Subcutaneous adipose tissue (tissue), 4 donors: ENCODE data around the gene HPSE2. TPM values are rescaled to one million over a fixed set of nuclear protein-coding genes. Genes with fewer than 3 reads are reported as not detected.

Experiments used
- total RNA-seq, 4 donors: library from RNA; depleted of rRNA; stranded (reverse); fragments of >200 nt; gene quantifications; one replicate each; pipeline ENCODE4 v1.1.0, GENCODE V29; 2016
- TF ChIP-seq, protein P1 (sequence below): fragments of 450-650 bp; IDR thresholded peaks from one replicate; pipeline ENCODE4 v1.5.1; 2016; ENCODE audit warnings: low read depth, mild to moderate bottlenecking, control low read depth, antibody characterized with exemption, moderate library complexity

Gene HPSE2
- total RNA-seq, 4 donors from 2014 or later: 0.34 to 3.2 (median 0.71) TPM

DNA sequence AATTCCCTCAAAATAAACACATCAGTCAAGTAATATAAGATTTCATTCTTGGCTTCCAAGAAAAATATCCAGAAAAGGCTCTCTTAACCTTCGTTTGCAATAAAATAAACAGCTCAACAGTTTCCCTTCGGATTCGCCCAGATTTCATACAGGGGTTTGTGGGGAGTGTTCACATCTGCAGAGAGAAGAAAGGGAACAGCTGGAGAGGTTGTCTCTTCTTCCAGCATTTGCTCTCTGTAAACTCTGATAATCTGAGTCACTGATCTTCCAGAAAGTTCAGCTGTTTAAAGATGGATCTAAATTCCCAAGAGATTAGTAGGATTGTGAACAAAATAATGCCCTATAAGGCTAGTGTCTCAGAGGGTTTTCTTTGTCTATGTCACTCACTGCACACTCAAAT lies 277.9 kb downstream of the HPSE2 start:
- TF ChIP-seq, protein P1, sequence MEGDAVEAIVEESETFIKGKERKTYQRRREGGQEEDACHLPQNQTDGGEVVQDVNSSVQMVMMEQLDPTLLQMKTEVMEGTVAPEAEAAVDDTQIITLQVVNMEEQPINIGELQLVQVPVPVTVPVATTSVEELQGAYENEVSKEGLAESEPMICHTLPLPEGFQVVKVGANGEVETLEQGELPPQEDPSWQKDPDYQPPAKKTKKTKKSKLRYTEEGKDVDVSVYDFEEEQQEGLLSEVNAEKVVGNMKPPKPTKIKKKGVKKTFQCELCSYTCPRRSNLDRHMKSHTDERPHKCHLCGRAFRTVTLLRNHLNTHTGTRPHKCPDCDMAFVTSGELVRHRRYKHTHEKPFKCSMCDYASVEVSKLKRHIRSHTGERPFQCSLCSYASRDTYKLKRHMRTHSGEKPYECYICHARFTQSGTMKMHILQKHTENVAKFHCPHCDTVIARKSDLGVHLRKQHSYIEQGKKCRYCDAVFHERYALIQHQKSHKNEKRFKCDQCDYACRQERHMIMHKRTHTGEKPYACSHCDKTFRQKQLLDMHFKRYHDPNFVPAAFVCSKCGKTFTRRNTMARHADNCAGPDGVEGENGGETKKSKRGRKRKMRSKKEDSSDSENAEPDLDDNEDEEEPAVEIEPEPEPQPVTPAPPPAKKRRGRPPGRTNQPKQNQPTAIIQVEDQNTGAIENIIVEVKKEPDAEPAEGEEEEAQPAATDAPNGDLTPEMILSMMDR: no peak

DNA sequence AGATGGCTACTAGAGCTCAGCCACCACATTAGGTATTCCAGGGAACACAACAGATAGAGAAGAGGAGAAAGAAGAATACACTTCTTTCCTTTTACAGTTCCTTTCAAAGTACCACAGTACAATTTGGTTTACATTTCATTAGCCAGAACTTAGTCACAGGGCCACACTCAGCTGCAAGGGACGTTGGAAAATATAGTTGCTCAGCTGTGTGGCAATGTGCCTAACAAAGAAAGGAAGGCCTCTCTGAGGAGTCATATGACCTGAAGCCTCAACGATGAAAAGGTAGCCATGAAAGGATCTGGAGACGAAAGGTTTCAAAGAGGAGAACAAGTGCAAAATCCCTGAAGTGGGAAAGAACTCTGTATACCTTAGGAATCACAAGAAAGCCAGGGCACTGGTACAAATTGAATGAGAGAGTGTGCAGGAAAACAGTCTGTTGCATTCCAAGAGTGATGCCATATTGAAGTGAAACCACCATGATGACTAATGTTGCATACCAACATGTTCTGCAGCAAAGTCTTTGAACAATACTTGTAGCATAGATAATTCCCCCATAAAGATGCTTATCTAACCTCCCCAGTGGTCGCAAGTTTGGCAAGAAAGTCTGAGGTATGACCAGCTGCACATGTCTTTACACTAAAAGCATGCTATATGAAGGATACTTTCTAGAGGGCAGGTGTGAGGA lies 278.9 kb downstream of the HPSE2 start:
- TF ChIP-seq, protein P1: no peak

DNA sequence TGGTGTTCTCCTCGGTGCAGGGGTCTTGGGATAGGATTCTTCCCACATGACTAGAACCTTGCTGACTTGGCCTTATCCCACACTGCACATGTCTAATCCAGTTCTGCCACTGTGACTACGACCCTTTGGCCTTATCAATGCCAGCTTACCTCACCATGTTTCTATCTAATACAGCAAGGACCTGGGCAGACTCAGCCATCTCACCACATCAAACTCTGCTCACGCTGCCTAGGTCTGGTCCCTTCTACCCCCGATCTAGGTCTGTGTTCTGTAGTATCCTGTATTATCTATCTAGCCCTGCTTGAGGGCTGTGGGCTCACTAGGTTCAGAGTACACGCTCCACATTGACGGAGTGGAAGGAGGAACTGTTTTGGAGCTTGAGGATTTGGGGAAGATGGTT lies 282.4 kb downstream of the HPSE2 start:
- TF ChIP-seq, protein P1: no peak

DNA sequence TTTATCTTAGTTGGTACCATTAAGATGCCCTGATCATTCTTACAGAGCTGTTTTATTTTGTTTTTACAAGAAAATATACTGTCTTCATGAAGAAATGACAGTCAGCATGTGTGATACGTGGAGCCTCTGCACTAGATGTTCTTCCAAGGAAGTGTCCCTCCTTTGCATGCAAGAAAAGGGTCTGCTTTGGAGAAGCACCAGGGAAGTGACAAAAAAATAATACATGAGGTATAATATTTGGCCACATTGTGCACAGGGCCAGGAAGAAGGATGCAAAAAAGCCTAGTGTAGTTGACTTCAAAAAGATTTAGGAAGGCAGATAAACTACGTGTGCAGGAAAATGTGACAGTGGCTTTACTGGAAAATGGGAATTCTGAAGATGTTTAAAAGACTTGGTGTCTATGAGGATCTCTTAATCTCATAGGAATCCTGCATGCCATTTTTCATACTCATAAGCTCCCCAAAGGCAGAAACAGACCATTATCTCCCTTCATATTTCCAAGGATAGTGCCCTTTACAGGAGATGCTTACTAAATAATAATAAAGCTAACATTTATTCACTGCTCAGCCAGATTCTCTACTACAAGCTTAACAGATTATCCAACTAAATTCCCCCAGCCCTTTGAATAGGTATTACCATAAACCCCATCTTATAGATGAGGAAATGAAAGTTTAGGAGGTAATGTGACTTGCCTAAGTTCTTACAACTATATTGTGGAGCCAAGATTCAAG lies 284.2 kb downstream of the HPSE2 start:
- TF ChIP-seq, protein P1: no peak

DNA sequence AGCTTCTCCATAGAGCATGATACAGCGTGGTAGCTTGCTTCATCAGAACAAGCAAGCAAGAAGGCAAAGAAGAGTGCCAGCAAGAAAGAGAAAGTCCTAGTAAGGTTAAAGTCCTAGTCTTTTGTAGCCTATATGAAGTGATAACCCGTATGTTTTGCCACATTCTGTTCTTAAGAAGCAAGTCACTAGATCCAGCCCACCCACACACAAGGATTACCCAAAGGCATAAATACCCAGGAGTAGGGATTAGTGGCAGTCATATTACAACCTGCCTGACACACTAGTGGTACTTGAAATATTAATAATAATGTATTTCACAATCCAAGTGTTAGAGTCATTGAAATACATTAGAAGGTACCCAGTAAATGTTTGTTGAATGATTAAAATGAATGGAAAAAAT lies 285.5 kb downstream of the HPSE2 start:
- TF ChIP-seq, protein P1: no peak

DNA sequence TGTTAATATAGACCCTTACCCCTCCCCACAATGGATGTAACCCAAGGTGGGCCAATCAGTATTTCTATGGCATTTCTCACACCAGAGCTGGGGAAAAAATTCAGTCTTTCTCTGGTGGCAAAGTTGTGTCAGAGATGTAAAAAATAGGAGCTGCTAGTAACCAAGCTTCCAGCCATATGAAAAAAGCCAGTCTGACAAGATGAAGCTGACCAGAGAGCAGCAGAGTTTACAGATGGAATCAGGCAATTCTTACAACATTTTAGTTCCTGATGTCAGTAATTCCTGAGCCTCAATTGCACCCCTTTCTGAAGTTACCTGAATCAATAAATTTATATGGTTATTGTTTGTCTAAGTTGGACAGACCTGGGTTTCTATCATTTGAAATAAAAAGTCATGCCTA lies 286.3 kb downstream of the HPSE2 start:
- TF ChIP-seq, protein P1: no peak

DNA sequence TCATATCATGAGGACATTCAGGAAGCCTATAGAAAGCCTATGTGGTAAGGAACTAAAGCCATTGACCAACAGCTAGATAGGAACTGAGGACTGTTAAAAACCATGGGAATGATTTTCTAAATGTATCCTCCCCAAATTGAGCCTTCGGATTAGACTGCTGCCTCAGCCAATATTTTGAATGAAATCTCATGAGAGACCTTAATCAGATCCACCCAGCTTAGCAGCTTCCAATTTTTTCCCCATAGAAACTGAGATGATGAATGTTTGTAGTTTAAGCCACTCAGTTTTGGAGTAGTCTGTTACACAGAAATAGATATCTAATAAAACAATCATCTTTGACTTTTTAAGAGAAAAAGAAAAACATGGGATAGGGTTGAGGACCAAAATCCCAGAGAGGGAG lies 292.0 kb downstream of the HPSE2 start:
- TF ChIP-seq, protein P1: no peak
